Measurements from ENCODE around the gene PI4K2A.

GRCh38 chr10:97598407-97599271 is 41.8 kb upstream of the PI4K2A start:
- TF ChIP-seq CTCF (conservative IDR thresholded peaks at IDR 0.05 in 1 of 2, IDR thresholded peaks at IDR 0.05 in 1 of 2; ENCODE audit: low read depth in 1 of 2, low read length in 2 of 2): no peak
- no peak for TF ChIP-seq EZH2 (IDR thresholded peaks at IDR 0.05; ENCODE audit: low read length, missing control alignments)

All from fibroblast of lung (primary cell).